Breast epithelium (tissue), 3 donors: ENCODE results near the gene PPP1R16B.

Experiments
- CTCF ChIP-seq, 3 donors: fragments of 450-650 bp; IDR thresholded peaks; one replicate each; pipeline ENCODE4 v1.5.1; 2016 to 2017; ENCODE audit warnings: antibody characterized with exemption in 3 of 3, mild to moderate bottlenecking in 3 of 3, moderate library complexity in 3 of 3
- POLR2A ChIP-seq: fragments of 450-650 bp; IDR thresholded peaks from one replicate; pipeline ENCODE4 v1.6.1; 2016; ENCODE audit warnings: antibody characterized with exemption, mild to moderate bottlenecking, moderate library complexity
- POLR2AphosphoS5 ChIP-seq, 3 donors: sonication (generic); formaldehyde crosslinking; IDR thresholded peaks; one replicate each; pipeline ENCODE4 v1.6.1; 2017; ENCODE audit warnings: antibody characterized with exemption in 3 of 3

- TF ChIP-seq CTCF (IDR thresholded peaks at IDR 0.05) (no peak), POLR2A (no peak), POLR2AphosphoS5 (IDR thresholded peaks at IDR 0.05) (no peak)
These were observed 146.1 kb downstream of the PPP1R16B start for GRCh38 chr20:38951611-38952010.
